WERI-Rb-1 (cell line): ENCODE measurements around the gene SLC35F4.
"Not testable (repeated sequence)": the region's sequence is repeated elsewhere in the genome, so short reads cannot be mapped to it uniquely, and the experiment has no call there.

Source experiments
- DNase-seq: peaks from one replicate; pipeline ENCODE4 v3.0.0-alpha.2; 2020
- H3K27ac ChIP-seq: fragments of 250-450 bp; sonication (Bioruptor Pico); 2 replicates; pipeline ENCODE4 v1.5.1; 2020; ENCODE audit warnings: mild to moderate bottlenecking, moderate library complexity
- H3K27me3 ChIP-seq: fragments of 250-450 bp; sonication (Bioruptor Pico); 2 replicates; pipeline ENCODE4 v1.5.1; 2021; ENCODE audit warnings: mild to moderate bottlenecking, low read depth, moderate library complexity; ENCODE audit not compliant: insufficient read depth, severe bottlenecking
- H3K36me3 ChIP-seq: fragments of 250-450 bp; sonication (Bioruptor Pico); 2 replicates; pipeline ENCODE4 v1.5.1; 2020; ENCODE audit warnings: mild to moderate bottlenecking, moderate library complexity
- H3K4me3 ChIP-seq: 2 replicates; pipeline ENCODE4 v1.5.1; 2011; ENCODE audit warnings: low read depth, mild to moderate bottlenecking, control low read depth, low read length
- H3K9me3 ChIP-seq: fragments of 250-450 bp; sonication (Bioruptor Pico); 2 replicates; pipeline ENCODE4 v1.5.1; 2021; ENCODE audit warnings: mild to moderate bottlenecking, moderate library complexity; ENCODE audit not compliant: severe bottlenecking
- TF ChIP-seq, protein P1 (sequence below): IDR thresholded peaks from 2 replicates; pipeline ENCODE4 v1.5.1; 2011; ENCODE audit warnings: low read depth, mild to moderate bottlenecking, control low read depth, inconsistent platforms, low read length

The SLC35F4 gene

DNA sequence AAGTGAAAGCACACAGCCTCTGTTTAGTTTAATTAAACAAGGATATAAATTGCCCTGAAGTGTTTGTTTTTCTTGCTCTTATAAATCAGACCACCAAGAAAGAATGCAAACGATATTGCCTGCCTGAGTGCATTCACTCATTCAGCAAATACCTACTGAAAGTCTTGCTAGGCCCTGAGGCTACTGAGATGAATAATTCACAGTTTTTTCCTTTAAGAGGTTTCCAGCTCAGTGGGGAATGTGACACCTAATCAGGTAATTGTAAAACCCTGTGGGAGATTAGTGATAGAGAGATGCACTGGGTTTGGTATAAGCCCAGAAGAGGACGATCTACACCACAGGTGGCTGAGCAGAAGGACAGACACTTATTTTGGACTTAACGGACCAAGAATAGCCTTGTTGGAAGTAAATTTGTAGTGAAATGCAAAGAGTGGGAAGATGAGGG, 151.4 kb downstream of the SLC35F4 start:
- no peak overlapping the region for H3K27ac ChIP-seq
- TF ChIP-seq, protein P1, sequence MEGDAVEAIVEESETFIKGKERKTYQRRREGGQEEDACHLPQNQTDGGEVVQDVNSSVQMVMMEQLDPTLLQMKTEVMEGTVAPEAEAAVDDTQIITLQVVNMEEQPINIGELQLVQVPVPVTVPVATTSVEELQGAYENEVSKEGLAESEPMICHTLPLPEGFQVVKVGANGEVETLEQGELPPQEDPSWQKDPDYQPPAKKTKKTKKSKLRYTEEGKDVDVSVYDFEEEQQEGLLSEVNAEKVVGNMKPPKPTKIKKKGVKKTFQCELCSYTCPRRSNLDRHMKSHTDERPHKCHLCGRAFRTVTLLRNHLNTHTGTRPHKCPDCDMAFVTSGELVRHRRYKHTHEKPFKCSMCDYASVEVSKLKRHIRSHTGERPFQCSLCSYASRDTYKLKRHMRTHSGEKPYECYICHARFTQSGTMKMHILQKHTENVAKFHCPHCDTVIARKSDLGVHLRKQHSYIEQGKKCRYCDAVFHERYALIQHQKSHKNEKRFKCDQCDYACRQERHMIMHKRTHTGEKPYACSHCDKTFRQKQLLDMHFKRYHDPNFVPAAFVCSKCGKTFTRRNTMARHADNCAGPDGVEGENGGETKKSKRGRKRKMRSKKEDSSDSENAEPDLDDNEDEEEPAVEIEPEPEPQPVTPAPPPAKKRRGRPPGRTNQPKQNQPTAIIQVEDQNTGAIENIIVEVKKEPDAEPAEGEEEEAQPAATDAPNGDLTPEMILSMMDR: no peak

DNA sequence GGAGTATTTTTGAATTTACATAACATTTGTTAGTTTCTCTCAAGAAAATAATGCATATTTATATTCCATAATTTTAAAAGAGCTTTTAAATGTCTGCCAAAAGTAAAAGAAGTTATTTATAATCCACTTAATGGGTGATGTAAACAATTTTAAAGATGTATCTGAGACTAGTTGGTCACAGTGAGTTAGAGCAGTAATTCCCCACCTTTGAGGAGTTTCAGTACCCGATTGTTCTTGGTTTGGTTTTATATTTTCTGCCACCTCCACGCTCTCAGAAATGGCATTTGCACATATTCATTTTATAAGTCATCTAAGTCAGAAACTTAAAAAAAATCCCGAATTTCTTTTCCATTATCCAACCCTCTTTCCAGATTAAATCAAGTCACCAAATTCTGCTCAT, 153.2 kb downstream of the SLC35F4 start:
- Histone ChIP-seq H3K27me3 (no peaks in the 10 kb centered on the region), H3K27ac (no peak overlapping the region), H3K36me3 (no peaks in the 10 kb centered on the region), H3K9me3 (peaks cover 4% of the 10 kb centered on the region), H3K4me3 (no peak overlapping the region)
- TF ChIP-seq, protein P1: no peak
- DNase-seq: no peak

More for the DNA sequence above, 151.4 kb downstream of the SLC35F4 start:
- peak; percentile 43 for DNase-seq
- Histone ChIP-seq H3K4me3 (no peak overlapping the region), H3K9me3 (peaks cover 4% of the 10 kb centered on the region), H3K27me3 (no peaks in the 10 kb centered on the region), H3K36me3 (no peaks in the 10 kb centered on the region)

DNA sequence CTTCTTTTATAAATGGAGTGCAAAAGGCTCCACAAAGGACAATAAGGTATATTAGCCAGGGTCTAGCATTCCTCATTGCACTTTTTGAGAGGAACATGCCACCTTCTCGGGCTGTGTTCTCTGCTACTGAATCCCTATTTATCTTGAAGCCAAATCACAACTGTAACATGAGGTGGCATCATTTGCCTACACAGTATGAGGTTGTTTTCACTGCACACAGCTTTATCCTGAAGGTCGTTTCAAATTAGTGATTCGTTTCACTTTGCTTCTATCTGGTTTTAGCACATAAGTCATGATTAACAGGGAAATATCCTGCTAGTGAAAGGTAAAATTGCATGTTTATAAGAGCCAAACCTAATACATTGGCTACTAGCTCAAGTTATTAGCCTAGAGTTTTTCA, 153.8 kb downstream of the SLC35F4 start:
- no peak for DNase-seq
- H3K36me3 ChIP-seq: no peaks in the 10 kb centered on the region
- H3K4me3 ChIP-seq: no peak overlapping the region
- TF ChIP-seq, protein P1: peak; percentile 29; the same call in 1 of the 2 replicates
- no peak overlapping the region for H3K27ac ChIP-seq
- peaks cover 4% of the 10 kb centered on the region for H3K9me3 ChIP-seq
- no peaks in the 10 kb centered on the region for H3K27me3 ChIP-seq

DNA sequence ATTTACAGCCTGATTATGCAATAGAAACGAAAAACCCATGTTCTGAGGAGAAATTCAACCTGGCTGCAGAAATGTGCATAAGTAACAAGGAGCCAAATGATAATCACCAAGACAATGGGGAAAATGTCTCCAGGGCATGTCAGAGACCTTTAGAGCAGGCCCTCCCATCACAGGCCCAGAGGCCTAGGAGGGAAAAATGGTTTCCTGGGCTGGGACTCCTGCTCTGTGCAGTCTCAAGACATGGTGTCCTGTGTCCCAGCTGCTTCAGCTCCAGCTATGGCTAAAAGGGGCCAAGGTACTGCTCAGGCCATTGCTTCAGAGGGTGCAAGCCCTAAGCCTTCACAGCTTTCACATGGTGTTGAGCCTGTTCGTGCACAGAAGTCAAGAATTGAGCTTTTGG, 156.0 kb downstream of the SLC35F4 start:
- TF ChIP-seq, protein P1: no peak
- no peak for DNase-seq
- Histone ChIP-seq H3K36me3 (no peaks in the 10 kb centered on the region), H3K9me3 (peaks cover 4% of the 10 kb centered on the region), H3K4me3 (no peak overlapping the region), H3K27ac (no peak overlapping the region), H3K27me3 (no peaks in the 10 kb centered on the region)

DNA sequence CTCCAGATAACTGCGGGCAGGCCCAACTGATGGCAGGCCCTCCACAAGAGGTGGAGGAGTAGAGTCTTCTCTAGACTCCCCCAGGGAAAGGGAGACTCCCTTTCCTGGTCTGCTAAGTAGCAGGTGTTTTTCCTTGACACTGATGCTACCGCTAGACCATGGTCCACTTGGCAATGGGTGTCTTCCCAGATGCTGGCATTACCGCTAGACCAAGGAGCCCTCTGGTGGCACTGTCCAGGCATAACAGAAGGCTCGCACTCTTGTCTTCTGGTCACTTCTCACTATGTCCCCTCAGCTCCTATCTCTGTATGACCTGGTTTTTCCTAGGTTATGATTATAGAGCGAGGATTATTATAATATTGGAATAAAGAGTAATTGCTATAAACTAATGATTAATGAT, 156.8 kb downstream of the SLC35F4 start:
- DNase-seq: peak; percentile 18
- not testable (repeated sequence) for H3K27me3 ChIP-seq, H3K9me3 ChIP-seq, H3K4me3 ChIP-seq, H3K27ac ChIP-seq, H3K36me3 ChIP-seq
- TF ChIP-seq, protein P1: peak; percentile 15; the same call in 1 of the 2 replicates

DNA sequence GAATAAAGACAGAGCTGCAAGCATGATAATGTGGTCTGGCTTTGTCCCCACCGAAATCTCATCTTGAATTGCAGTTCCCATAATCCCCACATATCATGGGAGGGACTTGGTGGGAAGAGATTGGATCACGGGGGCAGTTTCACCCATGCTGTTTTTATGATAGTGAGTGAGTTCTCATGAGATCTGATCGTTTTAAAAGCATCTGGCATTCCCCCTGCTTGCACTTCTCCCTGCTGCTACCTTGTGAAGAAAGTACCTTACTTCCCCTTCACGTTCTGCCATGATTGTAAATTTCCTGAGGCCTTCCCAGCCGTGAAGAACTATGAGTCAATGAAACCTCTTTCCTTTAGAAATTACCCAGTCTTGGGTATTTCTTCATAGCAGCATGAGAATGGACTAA, 158.7 kb downstream of the SLC35F4 start:
- Histone ChIP-seq H3K27me3 (no peaks in the 10 kb centered on the region), H3K9me3 (peaks cover 4% of the 10 kb centered on the region), H3K36me3 (no peaks in the 10 kb centered on the region), H3K4me3 (no peak overlapping the region), H3K27ac (no peak overlapping the region)
- TF ChIP-seq, protein P1: no peak
- no peak for DNase-seq
